Spleen (tissue), 7 donors: ENCODE results near the gene KRTAP10-3.

Source experiments
- POLR2A ChIP-seq, 3 donors: fragments of 450-650 bp; IDR thresholded peaks; one replicate each; pipeline ENCODE4 v1.5.1; 2017; ENCODE audit warnings: antibody characterized with exemption in 3 of 3, mild to moderate bottlenecking in 1 of 3
- POLR2AphosphoS5 ChIP-seq, 3 donors: sonication (generic); formaldehyde crosslinking; IDR thresholded peaks; one replicate each; pipeline ENCODE4 v1.5.1; 2017; ENCODE audit warnings: antibody characterized with exemption in 3 of 3
- TF ChIP-seq, protein P1 (sequence below), 11 experiments: fragments of 200-600 bp in 7 of 11; fragments of 450-650 bp in 4 of 11; sonication (generic) in 4 of 11; IDR thresholded peaks in 8 of 11; conservative IDR thresholded peaks in 3 of 11; 1 replicate in 7 of 11; 2 replicates in 4 of 11; pipeline versions ENCODE4 v1.4.0 to v1.8.0; 2016 to 2021; ENCODE audit warnings: antibody characterized with exemption in 11 of 11, inconsistent platforms in 4 of 11, mild to moderate bottlenecking in 1 of 11
- donor health status: DM: no; HTN: no; CAD: no; lungs with moderate emphysema.
- donor health status: DM: no; HTN: no; CAD: no.
- donor health status: DM: no; HTN: no; CAD: no.

DNA sequence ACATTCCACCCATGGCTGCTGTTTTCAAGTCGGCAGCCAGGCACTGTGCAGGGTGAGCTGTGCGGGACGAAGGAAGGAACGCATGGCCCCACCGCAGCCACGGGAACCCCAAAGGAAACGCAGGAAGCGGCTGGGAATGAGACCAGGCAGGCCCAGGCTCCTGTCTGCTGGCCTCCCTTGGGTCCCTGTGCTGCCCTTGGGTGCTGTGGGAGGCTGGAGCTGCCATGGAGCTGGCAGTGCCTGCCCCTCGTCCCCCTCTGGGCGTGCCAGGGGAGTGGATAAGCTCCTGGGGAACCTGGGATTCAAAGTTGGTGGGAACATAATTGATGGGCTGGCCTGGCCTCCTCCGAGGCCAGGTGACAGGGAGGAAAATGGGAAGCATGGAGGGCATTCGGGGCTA is 9.7 kb upstream of the KRTAP10-3 start:
- no peak for TF ChIP-seq POLR2A (IDR thresholded peaks at IDR 0.05)
- TF ChIP-seq, protein P1, sequence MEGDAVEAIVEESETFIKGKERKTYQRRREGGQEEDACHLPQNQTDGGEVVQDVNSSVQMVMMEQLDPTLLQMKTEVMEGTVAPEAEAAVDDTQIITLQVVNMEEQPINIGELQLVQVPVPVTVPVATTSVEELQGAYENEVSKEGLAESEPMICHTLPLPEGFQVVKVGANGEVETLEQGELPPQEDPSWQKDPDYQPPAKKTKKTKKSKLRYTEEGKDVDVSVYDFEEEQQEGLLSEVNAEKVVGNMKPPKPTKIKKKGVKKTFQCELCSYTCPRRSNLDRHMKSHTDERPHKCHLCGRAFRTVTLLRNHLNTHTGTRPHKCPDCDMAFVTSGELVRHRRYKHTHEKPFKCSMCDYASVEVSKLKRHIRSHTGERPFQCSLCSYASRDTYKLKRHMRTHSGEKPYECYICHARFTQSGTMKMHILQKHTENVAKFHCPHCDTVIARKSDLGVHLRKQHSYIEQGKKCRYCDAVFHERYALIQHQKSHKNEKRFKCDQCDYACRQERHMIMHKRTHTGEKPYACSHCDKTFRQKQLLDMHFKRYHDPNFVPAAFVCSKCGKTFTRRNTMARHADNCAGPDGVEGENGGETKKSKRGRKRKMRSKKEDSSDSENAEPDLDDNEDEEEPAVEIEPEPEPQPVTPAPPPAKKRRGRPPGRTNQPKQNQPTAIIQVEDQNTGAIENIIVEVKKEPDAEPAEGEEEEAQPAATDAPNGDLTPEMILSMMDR (IDR thresholded peaks at IDR 0.05 in 8 of 11, conservative IDR thresholded peaks at IDR 0.05 in 3 of 11): no peak
- no peak for TF ChIP-seq POLR2AphosphoS5 (IDR thresholded peaks at IDR 0.05)
